GM10266 (cell line): ENCODE results near the gene ATP1B1.

ENCODE experiments used
- DNase-seq: peaks from one replicate; pipeline ENCODE4 v3.0.0; 2012; ENCODE audit errors: extremely low spot score
- CTCF ChIP-seq: IDR thresholded peaks from 2 replicates; pipeline ENCODE4 v1.5.1; 2012; ENCODE audit warnings: mild to moderate bottlenecking, low read depth; ENCODE audit not compliant: control insufficient read depth, insufficient read depth; ENCODE audit errors: missing control alignments

ATP1B1 gene

GRCh38 chr1:169150641-169151337 lies 44.3 kb downstream of the ATP1B1 start:
- TF ChIP-seq CTCF, result no peak

GRCh38 chr1:169151338-169151837 lies 44.9 kb downstream of the ATP1B1 start:
- DNase-seq, result no peak
- no peak for TF ChIP-seq CTCF

More at GRCh38 chr1:169150641-169151337, 44.3 kb downstream of the ATP1B1 start:
- no peak for DNase-seq

- no peak for DNase-seq
- TF ChIP-seq CTCF, result no peak
Measured at GRCh38 chr1:169155675-169156074, 49.2 kb downstream of the ATP1B1 start.

GRCh38 chr1:169156580-169156979 lies 50.1 kb downstream of the ATP1B1 start:
- no peak for TF ChIP-seq CTCF
- no peak for DNase-seq

GRCh38 chr1:169160845-169161495 lies 54.5 kb downstream of the ATP1B1 start:
- DNase-seq, result no peak

GRCh38 chr1:169161496-169162194 lies 55.2 kb downstream of the ATP1B1 start:
- no peak for TF ChIP-seq CTCF
- no peak for DNase-seq

More at GRCh38 chr1:169160845-169161495, 54.5 kb downstream of the ATP1B1 start:
- TF ChIP-seq CTCF, result no peak
